Measurements from ENCODE around the gene PER3.

The PER3 gene

GRCh38 chr1:7839526-7839925 lies 55.4 kb downstream of the PER3 start:
- DNase-seq, result no peak

GRCh38 chr1:7842517-7842916 lies 58.4 kb downstream of the PER3 start:
- no peak for DNase-seq

GRCh38 chr1:7845761-7846160 lies 61.7 kb downstream of the PER3 start:
- no peak for DNase-seq

GRCh38 chr1:7846656-7847055 lies 62.6 kb downstream of the PER3 start:
- no peak for DNase-seq

- DNase-seq, result no peak
Observed at GRCh38 chr1:7847599-7847998, 63.5 kb downstream of the PER3 start.

GRCh38 chr1:7850786-7851185 lies 66.7 kb downstream of the PER3 start:
- no peak for DNase-seq

- DNase-seq, result peak; percentile 23
Observed at GRCh38 chr1:7852804-7853683, 69.0 kb downstream of the PER3 start, which contains the start of gene UTS2. Gene UTS2, minus strand, starts transcription at chr1:7853065. Its CDS starts 62 bp downstream, at chr1:7853003.

- no peak for DNase-seq
Observed at GRCh38 chr1:7853684-7854026, 69.6 kb downstream of the PER3 start.

- DNase-seq, result no peak
Observed at GRCh38 chr1:7856345-7856744, 72.3 kb downstream of the PER3 start.

- DNase-seq, result no peak
Observed at GRCh38 chr1:7857000-7857399, 72.9 kb downstream of the PER3 start.

GRCh38 chr1:7857985-7858384 lies 73.9 kb downstream of the PER3 start:
- DNase-seq, result no peak

- DNase-seq, result no peak
Observed at GRCh38 chr1:7859406-7859805, 75.3 kb downstream of the PER3 start.

GRCh38 chr1:7860130-7860529 lies 76.0 kb downstream of the PER3 start:
- DNase-seq, result no peak

- DNase-seq, result no peak
Observed at GRCh38 chr1:7861452-7861851, 77.4 kb downstream of the PER3 start.

GRCh38 chr1:7862211-7863060 lies 78.3 kb downstream of the PER3 start:
- DNase-seq, result no peak

GRCh38 chr1:7863756-7864328 lies 79.8 kb downstream of the PER3 start:
- DNase-seq, result no peak

- DNase-seq, result no peak
Observed at GRCh38 chr1:7865978-7866377, 81.9 kb downstream of the PER3 start.

- DNase-seq, result no peak
Observed at GRCh38 chr1:7868070-7868780, 84.1 kb downstream of the PER3 start.

GRCh38 chr1:7869136-7869920 lies 85.2 kb downstream of the PER3 start:
- no peak for DNase-seq

- DNase-seq, result no peak
Observed at GRCh38 chr1:7871136-7871535, 87.0 kb downstream of the PER3 start.

GRCh38 chr1:7873801-7874795 lies 90.0 kb downstream of the PER3 start:
- DNase-seq, result no peak
